ENCODE data around the gene ATG16L1.

The ATG16L1 gene

GRCh38 chr2:233325256-233325655, 73.8 kb downstream of the ATG16L1 start:
- no peak overlapping the region for H3K27ac ChIP-seq
- CTCF ChIA-PET = interaction anchor here (0.6 kb wide), 1 partner anchor 98 kb away, joined by 4 read pairs; no protein-coding TSS in a partner anchor
- DNase-seq (ENCODE audit: low spot score) = no peak
- no peak for TF ChIP-seq CTCF (conservative IDR thresholded peaks at IDR 0.05; ENCODE audit: low read depth)
- POLR2A ChIA-PET (ENCODE audit: low non-redundant PET) = no interaction called here

GRCh38 chr2:233325814-233326213, 74.3 kb downstream of the ATG16L1 start:
- no peak overlapping the region for H3K27ac ChIP-seq
- ChIA-PET CTCF (no interaction called here), POLR2A (ENCODE audit: low non-redundant PET) (no interaction called here)
- DNase-seq (ENCODE audit: low spot score) = no peak
- no peak for TF ChIP-seq CTCF (conservative IDR thresholded peaks at IDR 0.05; ENCODE audit: low read depth)

- POLR2A ChIA-PET (ENCODE audit: low non-redundant PET) = no interaction called here
- CTCF ChIA-PET = no interaction called here
- no peak for DNase-seq (ENCODE audit: low spot score)
- TF ChIP-seq CTCF (conservative IDR thresholded peaks at IDR 0.05; ENCODE audit: low read depth) = no peak
- H3K27ac ChIP-seq = no peak overlapping the region
Observed at GRCh38 chr2:233326500-233326899, 75.0 kb downstream of the ATG16L1 start.

DNA sequence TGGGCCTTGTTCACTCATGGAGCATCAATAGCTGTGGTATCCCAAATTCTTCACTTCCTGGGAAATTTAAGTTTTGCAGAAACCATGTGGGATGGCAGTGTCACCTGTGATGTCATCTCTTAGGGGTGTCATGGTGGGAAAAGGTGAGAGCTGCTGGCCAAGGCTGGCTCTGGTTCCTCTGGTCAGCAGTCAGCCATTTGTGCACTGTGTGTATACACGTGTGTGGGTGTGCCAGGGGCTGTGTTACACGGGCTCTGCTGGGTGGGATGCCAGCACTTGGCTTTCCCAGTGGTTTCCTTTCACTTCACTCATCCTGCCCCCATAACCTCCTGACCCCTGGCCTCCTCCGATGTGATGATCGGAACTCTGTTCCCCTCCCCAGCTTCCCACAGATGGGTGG, 77.4 kb downstream of the ATG16L1 start:
- ChIA-PET CTCF (no interaction called here), POLR2A (ENCODE audit: low non-redundant PET) (no interaction called here)
- no peak for DNase-seq (ENCODE audit: low spot score)
- TF ChIP-seq CTCF (conservative IDR thresholded peaks at IDR 0.05; ENCODE audit: low read depth) = no peak
- no peak overlapping the region for H3K27ac ChIP-seq

DNA sequence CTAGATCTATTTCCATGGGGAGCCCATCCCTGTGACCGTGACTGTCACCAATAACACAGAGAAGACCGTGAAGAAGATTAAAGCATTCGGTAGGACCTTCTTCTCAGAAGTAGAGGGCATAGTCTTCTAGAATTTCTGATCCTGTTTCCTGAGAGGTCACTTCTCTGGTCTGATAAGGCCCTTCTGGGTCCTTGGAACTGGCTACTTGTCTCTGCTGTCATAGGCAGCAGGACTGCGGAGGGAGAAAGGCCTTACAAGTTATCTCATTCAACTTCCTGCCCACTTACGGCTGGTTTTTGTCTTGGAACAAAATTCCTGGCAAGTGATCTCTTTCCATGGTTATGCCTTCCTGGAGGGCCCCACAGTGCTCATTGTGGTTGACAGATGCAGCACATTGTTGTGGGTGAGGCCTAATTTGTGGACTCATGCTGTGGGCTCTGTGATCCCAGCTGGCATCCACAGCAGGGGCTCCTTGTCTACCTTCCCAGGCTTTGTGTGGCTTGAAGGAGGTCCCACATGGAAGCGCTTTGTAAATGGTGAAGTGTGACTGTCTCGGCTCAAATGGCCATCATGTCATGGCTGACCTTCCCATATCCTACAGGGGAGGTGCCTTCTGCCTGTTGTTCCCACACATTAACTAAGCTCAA, 78.1 kb downstream of the ATG16L1 start:
- no peak for TF ChIP-seq CTCF (conservative IDR thresholded peaks at IDR 0.05; ENCODE audit: low read depth)
- POLR2A ChIA-PET (ENCODE audit: low non-redundant PET) = no interaction called here
- CTCF ChIA-PET = no interaction called here
- no peak overlapping the region for H3K27ac ChIP-seq
- DNase-seq (ENCODE audit: low spot score) = no peak

DNA sequence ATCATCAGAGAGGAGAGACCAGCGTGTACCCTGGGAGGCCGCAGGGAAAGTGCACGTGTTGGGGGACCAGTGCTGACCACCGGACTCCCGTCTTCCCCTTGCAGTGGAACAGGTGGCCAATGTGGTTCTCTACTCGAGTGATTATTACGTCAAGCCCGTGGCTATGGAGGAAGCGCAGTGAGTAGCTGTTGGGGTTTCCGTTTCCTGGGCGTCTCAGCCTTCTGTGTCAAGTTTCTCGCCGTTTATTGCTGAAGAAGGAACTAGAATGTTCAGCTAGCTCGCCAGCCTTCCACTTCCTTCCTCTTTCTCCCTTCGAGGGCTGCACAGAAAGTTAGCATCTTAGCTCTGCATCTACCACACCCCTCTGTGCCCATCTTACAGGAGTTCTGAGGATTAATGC, 80.1 kb downstream of the ATG16L1 start:
- CTCF ChIA-PET = interaction anchor here (0.6 to 0.8 kb wide), 2 partner anchors 112 to 1667 kb away, joined by 3 read pairs; no protein-coding TSS in a partner anchor
- TF ChIP-seq CTCF (conservative IDR thresholded peaks at IDR 0.05; ENCODE audit: low read depth) = no peak
- no peak overlapping the region for H3K27ac ChIP-seq
- no peak for DNase-seq (ENCODE audit: low spot score)
- POLR2A ChIA-PET (ENCODE audit: low non-redundant PET) = no interaction called here
